Measurements from ENCODE around the gene NPAS2. TPM values are rescaled to one million over a fixed set of nuclear protein-coding genes. Genes with fewer than 3 reads are reported as not detected.

The NPAS2 gene
- total RNA-seq: 7.2 and 12.3 TPM in 2 replicates

GRCh38 chr2:100819370-100820272, at the start of gene NPAS2:
NPAS2 (plus strand) TSS chr2:100820139; CDS start chr2:100904755, 84,616 bp downstream.

GRCh38 chr2:101001691-101002561, 182.0 kb downstream of the NPAS2 start, which contains the start of gene RPL31:
RPL31 (plus strand) TSS chr2:101002289; CDS start chr2:101002702, 413 bp downstream.

Other genes starting within 250 kb of the NPAS2 start
- gene RPL31, start 182.2 kb downstream of the NPAS2 start, total RNA-seq: 1,051 and 1,330 TPM in 2 replicates